Measurements from ENCODE around the gene SCGB2A2. TPM values are rescaled to one million over a fixed set of nuclear protein-coding genes. Genes with fewer than 3 reads are reported as not detected.

Gene SCGB2A2
- total and polyA plus RNA-seq, 5 donors from 2014 or later = not detected

DNA sequence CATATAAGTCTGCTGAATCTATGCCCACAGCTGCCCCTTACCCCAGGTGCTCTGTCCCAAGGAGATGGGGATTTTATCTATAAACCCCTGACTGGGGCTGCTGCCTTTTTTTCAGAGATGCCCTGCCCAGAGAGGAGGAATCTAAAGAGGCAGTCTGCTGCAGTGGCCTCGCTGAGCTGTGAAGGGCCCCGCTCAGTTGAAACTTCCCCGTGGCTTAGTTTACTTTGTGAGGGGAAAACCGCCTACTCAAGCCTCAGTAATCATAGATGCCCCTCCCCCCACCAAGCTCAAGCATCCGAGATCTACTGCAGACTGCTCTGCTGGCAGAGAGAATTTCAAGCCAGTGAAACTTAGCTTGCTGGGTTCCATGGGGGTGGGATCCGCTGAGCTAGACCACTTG, 36.3 kb downstream of the SCGB2A2 start:
- Histone ChIP-seq H3K27ac (ENCODE audit: insufficient read depth, low read length, poor library complexity, severe bottlenecking) (no peak overlapping the region), H3K27me3 (ENCODE audit: control insufficient read depth, insufficient read depth, low read length) (peaks cover 10% of the 10 kb centered on the region), H3K9me3 (ENCODE audit: control insufficient read depth in 2 of 2, low read length in 2 of 2) (peaks cover 0 to 4% of the 10 kb centered on the region in 2 experiments), H3K4me1 (ENCODE audit: control insufficient read depth, insufficient read depth, low read length, poor library complexity, severe bottlenecking) (no peaks in the 10 kb centered on the region), H3K36me3 (ENCODE audit: control insufficient read depth, insufficient read depth, low read length) (no peaks in the 10 kb centered on the region), H3K4me3 (ENCODE audit: low read depth, low read length) (no peak overlapping the region)
- H3K36me3 Mint-ChIP-seq = no peaks in the 10 kb centered on the region
- H3K4me1 Mint-ChIP-seq = peaks cover 0 to 10% (median 2%) of the 10 kb centered on the region in 4 donors
- peaks cover 41% of the 10 kb centered on the region for H3K27me3 Mint-ChIP-seq
- peaks cover 0 to 6% (median 0%) of the 10 kb centered on the region in 7 donors for H3K9me3 Mint-ChIP-seq
- DNase-seq = no peak
- ATAC-seq (ENCODE audit: low read depth in 2 of 2) = no peak
- H3K27ac Mint-ChIP-seq = no peak overlapping the region
- H3K4me3 Mint-ChIP-seq = no peak overlapping the region

DNA sequence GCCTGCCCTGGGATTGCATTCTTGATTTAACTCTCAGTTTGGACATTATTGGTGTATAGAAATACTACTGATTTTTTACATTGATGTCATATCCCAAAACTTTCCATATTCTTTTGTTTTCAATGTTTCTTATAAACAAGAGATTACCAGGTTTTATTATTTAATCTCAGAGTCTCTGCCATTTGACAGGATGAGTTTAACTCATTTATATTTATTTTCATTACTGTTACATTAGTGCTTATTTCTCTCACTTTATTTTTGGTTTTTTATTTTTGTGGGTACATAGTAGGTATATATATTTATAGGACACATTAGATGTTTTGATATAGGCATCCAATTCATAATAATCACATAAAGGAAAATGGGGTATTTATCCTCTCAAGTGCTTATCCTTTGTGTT, 38.0 kb downstream of the SCGB2A2 start:
- DNase-seq (no peak), ATAC-seq (ENCODE audit: low read depth in 2 of 2) (no peak)
- no peak overlapping the region for H3K4me3 ChIP-seq (ENCODE audit: low read depth, low read length)
- H3K27me3 ChIP-seq (ENCODE audit: control insufficient read depth, insufficient read depth, low read length) = peaks cover 8% of the 10 kb centered on the region
- no peak overlapping the region for H3K27ac ChIP-seq (ENCODE audit: insufficient read depth, low read length, poor library complexity, severe bottlenecking)
- no peaks in the 10 kb centered on the region for H3K4me1 ChIP-seq (ENCODE audit: control insufficient read depth, insufficient read depth, low read length, poor library complexity, severe bottlenecking)
- Mint-ChIP-seq H3K27me3 (peaks cover 44% of the 10 kb centered on the region), H3K4me1 (peaks cover 0 to 17% (median 11%) of the 10 kb centered on the region in 4 donors), H3K36me3 (no peaks in the 10 kb centered on the region), H3K9me3 (peaks cover 0 to 6% (median 1%) of the 10 kb centered on the region in 7 donors), H3K4me3 (no peak overlapping the region), H3K27ac (no peak overlapping the region)
- peaks cover 0 to 4% of the 10 kb centered on the region in 2 experiments for H3K9me3 ChIP-seq (ENCODE audit: control insufficient read depth in 2 of 2, low read length in 2 of 2)
- no peaks in the 10 kb centered on the region for H3K36me3 ChIP-seq (ENCODE audit: control insufficient read depth, insufficient read depth, low read length)

DNA sequence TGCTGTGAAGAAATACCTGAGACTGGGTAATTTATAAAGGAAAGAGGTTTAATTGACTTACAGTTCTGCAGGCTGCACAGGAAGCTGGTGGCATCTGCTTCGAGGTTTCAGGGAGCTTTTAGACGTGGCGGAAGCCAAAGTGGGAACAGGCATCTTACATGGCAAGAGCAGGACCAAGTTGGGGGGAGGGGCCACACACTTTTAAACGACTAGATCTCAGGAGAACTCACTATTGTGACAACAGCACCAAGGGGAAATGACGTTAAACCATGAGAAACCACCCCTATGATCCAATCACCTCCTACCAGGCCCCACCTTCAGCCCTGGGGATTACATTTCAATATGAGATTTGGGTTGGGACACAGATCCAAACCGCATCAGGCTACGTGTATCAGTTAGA, 40.0 kb downstream of the SCGB2A2 start:
- H3K4me3 Mint-ChIP-seq = peak overlapping the region in 1 of 4 donors; percentile 14

DNA sequence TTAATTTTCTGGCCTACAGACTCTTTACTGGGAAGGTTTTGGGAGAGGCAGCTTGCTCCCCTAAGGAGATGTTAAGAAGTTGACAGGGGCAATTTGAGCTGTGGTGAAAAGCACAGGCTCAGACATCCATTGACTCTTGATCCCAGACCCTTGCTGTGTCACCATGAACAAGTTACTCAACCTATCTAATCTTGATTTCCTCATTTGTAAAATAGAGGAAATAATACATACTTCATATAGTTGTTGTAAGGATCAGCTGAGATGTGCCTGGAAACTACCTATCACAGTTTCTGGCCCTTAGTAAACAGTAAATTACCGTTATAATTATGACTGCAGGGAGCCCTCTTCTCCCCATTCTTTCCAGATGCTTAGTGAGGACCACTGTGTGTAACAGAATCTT, 45.5 kb downstream of the SCGB2A2 start:
- Mint-ChIP-seq H3K4me3 (no peak overlapping the region), H3K27ac (no peak overlapping the region)
- no peaks in the 10 kb centered on the region for H3K4me1 ChIP-seq (ENCODE audit: control insufficient read depth, insufficient read depth, low read length, poor library complexity, severe bottlenecking)

More for the DNA sequence above, 40.0 kb downstream of the SCGB2A2 start:
- no peaks in the 10 kb centered on the region for H3K4me1 ChIP-seq (ENCODE audit: control insufficient read depth, insufficient read depth, low read length, poor library complexity, severe bottlenecking)
- Mint-ChIP-seq H3K27me3 (peaks cover 47% of the 10 kb centered on the region), H3K27ac (no peak overlapping the region), H3K9me3 (peaks cover 0 to 6% (median 1%) of the 10 kb centered on the region in 7 donors), H3K4me1 (peaks cover 0 to 17% (median 11%) of the 10 kb centered on the region in 4 donors), H3K36me3 (no peaks in the 10 kb centered on the region)
- ATAC-seq (ENCODE audit: low read depth in 2 of 2) (no peak), DNase-seq (no peak)
- H3K27ac ChIP-seq (ENCODE audit: insufficient read depth, low read length, poor library complexity, severe bottlenecking) = no peak overlapping the region
- no peaks in the 10 kb centered on the region for H3K36me3 ChIP-seq (ENCODE audit: control insufficient read depth, insufficient read depth, low read length)
- no peak overlapping the region for H3K4me3 ChIP-seq (ENCODE audit: low read depth, low read length)
- peaks cover 16% of the 10 kb centered on the region for H3K27me3 ChIP-seq (ENCODE audit: control insufficient read depth, insufficient read depth, low read length)
- peaks cover 0 to 4% of the 10 kb centered on the region in 2 experiments for H3K9me3 ChIP-seq (ENCODE audit: control insufficient read depth in 2 of 2, low read length in 2 of 2)

DNA sequence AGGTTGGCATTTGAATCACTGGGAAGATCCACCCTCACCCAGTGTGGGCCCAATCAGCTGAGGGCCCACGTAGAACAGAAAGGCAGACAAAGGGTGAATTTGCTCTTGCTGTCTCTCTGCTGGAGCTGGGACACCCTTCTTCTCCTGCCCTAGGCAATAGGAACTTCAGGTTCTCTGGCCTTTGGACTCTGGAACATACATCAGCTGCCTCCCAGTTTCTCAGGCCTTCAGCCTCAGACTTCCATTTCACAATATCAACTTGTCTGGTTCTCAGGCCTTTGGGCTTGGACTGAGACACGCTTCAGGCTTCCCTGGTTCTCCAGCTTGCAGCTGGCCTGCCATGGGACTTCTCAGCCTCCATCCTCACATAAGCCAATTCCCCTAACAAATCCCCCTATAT, 52.6 kb downstream of the SCGB2A2 start:
- H3K4me1 Mint-ChIP-seq = peaks cover 0 to 4% (median 1%) of the 10 kb centered on the region in 4 donors
- no peaks in the 10 kb centered on the region for H3K4me1 ChIP-seq (ENCODE audit: control insufficient read depth, insufficient read depth, low read length, poor library complexity, severe bottlenecking)
- H3K27ac Mint-ChIP-seq = no peak overlapping the region
- H3K27me3 ChIP-seq (ENCODE audit: control insufficient read depth, insufficient read depth, low read length) = no peaks in the 10 kb centered on the region
- no peak overlapping the region for H3K4me3 Mint-ChIP-seq
- peaks cover 21% of the 10 kb centered on the region for H3K27me3 Mint-ChIP-seq
- no peaks in the 10 kb centered on the region for H3K36me3 Mint-ChIP-seq
- DNase-seq = no peak
- no peaks in the 10 kb centered on the region for H3K9me3 ChIP-seq (ENCODE audit: control insufficient read depth in 2 of 2, low read length in 2 of 2)
- ATAC-seq (ENCODE audit: low read depth in 2 of 2) = no peak
- H3K4me3 ChIP-seq (ENCODE audit: low read depth, low read length) = no peak overlapping the region
- H3K9me3 Mint-ChIP-seq = no peaks in the 10 kb centered on the region
- H3K36me3 ChIP-seq (ENCODE audit: control insufficient read depth, insufficient read depth, low read length) = no peaks in the 10 kb centered on the region
- no peak overlapping the region for H3K27ac ChIP-seq (ENCODE audit: insufficient read depth, low read length, poor library complexity, severe bottlenecking)

More for the DNA sequence above, 45.5 kb downstream of the SCGB2A2 start:
- peaks cover 0 to 1% (median 0%) of the 10 kb centered on the region in 7 donors for H3K9me3 Mint-ChIP-seq
- peaks cover 23% of the 10 kb centered on the region for H3K27me3 Mint-ChIP-seq
- ATAC-seq (ENCODE audit: low read depth in 2 of 2) = no peak
- no peaks in the 10 kb centered on the region for H3K36me3 ChIP-seq (ENCODE audit: control insufficient read depth, insufficient read depth, low read length)
- no peaks in the 10 kb centered on the region for H3K36me3 Mint-ChIP-seq
- no peak for DNase-seq
- H3K9me3 ChIP-seq (ENCODE audit: control insufficient read depth in 2 of 2, low read length in 2 of 2) = no peaks in the 10 kb centered on the region
- no peak overlapping the region for H3K4me3 ChIP-seq (ENCODE audit: low read depth, low read length)
- H3K4me1 Mint-ChIP-seq = peaks cover 0 to 15% (median 9%) of the 10 kb centered on the region in 4 donors
- no peak overlapping the region for H3K27ac ChIP-seq (ENCODE audit: insufficient read depth, low read length, poor library complexity, severe bottlenecking)
- H3K27me3 ChIP-seq (ENCODE audit: control insufficient read depth, insufficient read depth, low read length) = peaks cover 17% of the 10 kb centered on the region

Other genes starting within 250 kb of the SCGB2A2 start
- gene INCENP, start 146.1 kb upstream of the SCGB2A2 start, total RNA-seq = 36.6 TPM
- gene INCENP, start 146.1 kb upstream of the SCGB2A2 start, polyA plus RNA-seq = 1 to 10 TPM; 1.0 to 3.9 (median 2.3) TPM
- not detected for gene SCGB1D1, start 79.9 kb upstream of the SCGB2A2 start, total RNA-seq
- not detected for gene SCGB1D1, start 79.9 kb upstream of the SCGB2A2 start, polyA plus RNA-seq
- gene SCGB2A1, start 61.5 kb upstream of the SCGB2A2 start, total RNA-seq = not detected
- gene SCGB2A1, start 61.5 kb upstream of the SCGB2A2 start, polyA plus RNA-seq = not detected
- gene SCGB1D2, start 27.9 kb upstream of the SCGB2A2 start, total RNA-seq = not detected
- not detected for gene SCGB1D2, start 27.9 kb upstream of the SCGB2A2 start, polyA plus RNA-seq
- gene SCGB1D4, start 28.9 kb downstream of the SCGB2A2 start, total RNA-seq = not detected
- gene SCGB1D4, start 28.9 kb downstream of the SCGB2A2 start, polyA plus RNA-seq = not detected
- 0.57 TPM for gene ASRGL1, start 67.3 kb downstream of the SCGB2A2 start, total RNA-seq
- 1 to 10 TPM in 3 of 4 donors, not detected in 1; 1.4 to 3.6 (median 3.5) TPM for gene ASRGL1, start 67.3 kb downstream of the SCGB2A2 start, polyA plus RNA-seq
- not detected for gene SCGB1A1, start 148.9 kb downstream of the SCGB2A2 start, total RNA-seq
- not detected for gene SCGB1A1, start 148.9 kb downstream of the SCGB2A2 start, polyA plus RNA-seq